HEK293 (cell line): ENCODE data around the gene FERMT3.

ENCODE experiments used
- HOXD13 ChIP-seq: sonication (generic); formaldehyde crosslinking; IDR thresholded peaks from 2 replicates; pipeline ENCODE4 v1.8.0; 2022; ENCODE audit warnings: missing genetic modification reagents, borderline replicate concordance
- PRDM10 ChIP-seq: fragments of 450-650 bp; formaldehyde crosslinking; IDR thresholded peaks from 2 replicates; pipeline ENCODE4 v1.5.1; 2016; ENCODE audit warnings: missing biosample characterization, missing genetic modification characterization
- SETDB1 ChIP-seq: IDR thresholded peaks from one replicate; pipeline ENCODE4 v1.6.1; 2017; ENCODE audit warnings: mild to moderate bottlenecking, low read length, moderate library complexity, mixed read lengths; ENCODE audit not compliant: insufficient read length
- YY1 ChIP-seq: fragments of 450-650 bp; formaldehyde crosslinking; IDR thresholded peaks from 2 replicates; pipeline ENCODE4 v1.5.1; 2018; ENCODE audit warnings: missing biosample characterization, missing genetic modification characterization
- ZBTB10 ChIP-seq: fragments of 450-650 bp; formaldehyde crosslinking; IDR thresholded peaks from 2 replicates; pipeline ENCODE4 v1.5.1; 2016; ENCODE audit warnings: missing biosample characterization, missing genetic modification characterization
- ZNF324 ChIP-seq: fragments of 450-650 bp; formaldehyde crosslinking; IDR thresholded peaks from 2 replicates; pipeline ENCODE4 v1.5.1; 2016; ENCODE audit warnings: missing biosample characterization, missing genetic modification characterization
- ZNF596 ChIP-seq: fragments of 450-650 bp; IDR thresholded peaks from 2 replicates; pipeline ENCODE4 v1.5.0; 2018; ENCODE audit warnings: missing biosample characterization, mild to moderate bottlenecking, missing genetic modification characterization, moderate library complexity
- ZSCAN4 ChIP-seq: fragments of 450-650 bp; formaldehyde crosslinking; IDR thresholded peaks from 2 replicates; pipeline ENCODE4 v1.5.1; 2017; ENCODE audit warnings: missing biosample characterization, missing genetic modification characterization
- TF ChIP-seq, protein P1 (sequence below): fragments of 450-650 bp; formaldehyde crosslinking; IDR thresholded peaks from 2 replicates; pipeline ENCODE4 v1.5.1; 2016; ENCODE audit warnings: missing biosample characterization, missing genetic modification characterization
- TF ChIP-seq, protein P2 (sequence below): fragments of 450-650 bp; formaldehyde crosslinking; IDR thresholded peaks from 2 replicates; pipeline ENCODE4 v1.5.1; 2016; ENCODE audit warnings: missing biosample characterization, missing genetic modification characterization

DNA sequence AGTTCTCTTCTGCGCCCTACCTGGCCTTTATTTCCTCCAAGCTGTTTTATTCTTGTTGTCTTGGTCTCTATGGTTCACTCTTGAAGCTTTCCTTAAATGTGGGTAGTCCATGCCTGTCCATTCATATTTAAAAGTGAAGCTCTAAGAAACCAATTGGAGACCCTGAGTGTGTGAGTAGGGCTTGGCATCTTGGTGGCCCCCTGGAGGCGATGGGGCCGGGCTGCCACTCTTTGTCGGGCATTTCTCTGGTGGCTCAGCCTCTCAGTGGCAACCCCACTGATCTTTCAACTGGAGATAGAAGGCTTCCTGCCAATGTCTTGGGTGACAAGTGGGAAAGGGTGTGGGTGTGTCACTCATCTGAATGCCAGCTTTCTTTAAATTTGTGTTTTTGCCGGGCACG, 10.4 kb downstream of the FERMT3 start:
- TF ChIP-seq ZNF596 (tag by site-specific recombination) (no peak), ZNF324 (tag by site-specific recombination) (no peak), PRDM10 (tag by site-specific recombination) (no peak), ZSCAN4 (tag by site-specific recombination) (no peak), YY1 (tag by site-specific recombination) (no peak), HOXD13 (CRISPR knock-in tag) (no peak), SETDB1 (no peak), ZBTB10 (tag by site-specific recombination) (no peak)
- TF ChIP-seq, protein P1, sequence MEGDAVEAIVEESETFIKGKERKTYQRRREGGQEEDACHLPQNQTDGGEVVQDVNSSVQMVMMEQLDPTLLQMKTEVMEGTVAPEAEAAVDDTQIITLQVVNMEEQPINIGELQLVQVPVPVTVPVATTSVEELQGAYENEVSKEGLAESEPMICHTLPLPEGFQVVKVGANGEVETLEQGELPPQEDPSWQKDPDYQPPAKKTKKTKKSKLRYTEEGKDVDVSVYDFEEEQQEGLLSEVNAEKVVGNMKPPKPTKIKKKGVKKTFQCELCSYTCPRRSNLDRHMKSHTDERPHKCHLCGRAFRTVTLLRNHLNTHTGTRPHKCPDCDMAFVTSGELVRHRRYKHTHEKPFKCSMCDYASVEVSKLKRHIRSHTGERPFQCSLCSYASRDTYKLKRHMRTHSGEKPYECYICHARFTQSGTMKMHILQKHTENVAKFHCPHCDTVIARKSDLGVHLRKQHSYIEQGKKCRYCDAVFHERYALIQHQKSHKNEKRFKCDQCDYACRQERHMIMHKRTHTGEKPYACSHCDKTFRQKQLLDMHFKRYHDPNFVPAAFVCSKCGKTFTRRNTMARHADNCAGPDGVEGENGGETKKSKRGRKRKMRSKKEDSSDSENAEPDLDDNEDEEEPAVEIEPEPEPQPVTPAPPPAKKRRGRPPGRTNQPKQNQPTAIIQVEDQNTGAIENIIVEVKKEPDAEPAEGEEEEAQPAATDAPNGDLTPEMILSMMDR (tag by site-specific recombination): no peak
- TF ChIP-seq, protein P2, sequence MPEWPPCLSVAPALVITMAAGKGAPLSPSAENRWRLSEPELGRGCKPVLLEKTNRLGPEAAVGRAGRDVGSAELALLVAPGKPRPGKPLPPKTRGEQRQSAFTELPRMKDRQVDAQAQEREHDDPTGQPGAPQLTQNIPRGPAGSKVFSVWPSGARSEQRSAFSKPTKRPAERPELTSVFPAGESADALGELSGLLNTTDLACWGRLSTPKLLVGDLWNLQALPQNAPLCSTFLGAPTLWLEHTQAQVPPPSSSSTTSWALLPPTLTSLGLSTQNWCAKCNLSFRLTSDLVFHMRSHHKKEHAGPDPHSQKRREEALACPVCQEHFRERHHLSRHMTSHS (tag by site-specific recombination): no peak
